Measurements from ENCODE around the gene TRPM2.

TRPM2 gene

DNA sequence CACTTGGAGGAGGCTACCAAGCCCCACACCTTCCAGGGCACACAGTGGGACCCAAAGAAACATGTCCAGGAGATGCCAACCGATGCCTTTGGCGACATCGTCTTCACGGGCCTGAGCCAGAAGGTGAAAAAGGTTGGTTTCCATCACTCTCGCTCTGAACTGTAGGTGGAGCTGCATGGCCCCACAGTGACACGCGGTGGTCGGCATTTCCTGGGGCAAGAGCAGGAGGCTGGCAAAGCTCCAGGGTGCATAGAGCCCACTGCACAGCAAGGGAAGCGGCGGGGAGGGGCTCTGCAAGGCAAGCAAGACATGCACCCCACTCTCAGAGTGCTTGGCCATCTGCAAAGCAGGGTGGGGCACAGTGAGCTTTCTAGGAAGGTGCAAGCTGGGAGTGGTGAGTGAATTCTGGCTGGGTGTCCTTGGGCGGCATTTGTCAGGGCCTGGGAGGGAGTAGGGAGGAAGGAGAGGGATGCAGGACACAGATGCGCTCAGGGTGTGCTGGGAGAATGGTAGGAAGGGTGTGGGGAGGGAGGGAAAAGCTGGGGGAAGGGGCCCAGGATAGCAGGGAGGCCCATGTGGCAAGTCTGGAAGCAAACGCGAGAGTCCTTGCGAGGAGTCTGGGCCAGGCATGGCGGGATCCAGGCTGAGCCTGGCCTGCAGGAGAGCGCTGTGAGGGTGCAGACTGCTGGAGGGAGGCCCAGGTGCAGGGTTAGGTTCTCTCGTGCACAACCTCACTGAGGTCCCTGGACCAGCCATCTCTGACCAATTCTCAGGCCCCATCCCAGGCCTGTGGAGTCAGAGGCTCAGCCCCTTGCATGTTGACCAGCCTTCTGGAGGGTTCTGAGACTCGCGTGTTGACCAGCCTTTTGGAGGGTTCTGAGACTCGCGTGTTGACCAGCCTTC is 11.0 kb downstream of the TRPM2 start:
- H3K36me3 Mint-ChIP-seq: peaks cover 11% of the 10 kb centered on the region
- H3K27me3 Mint-ChIP-seq: peaks cover 4% of the 10 kb centered on the region
- H3K9me3 Mint-ChIP-seq: peaks cover 4% of the 10 kb centered on the region
- H3K4me3 Mint-ChIP-seq: no peak overlapping the region
- H3K4me1 Mint-ChIP-seq: peaks cover 5% of the 10 kb centered on the region
- ATAC-seq (ENCODE audit: low read depth): no peak
- H3K27ac Mint-ChIP-seq: no peak overlapping the region
- DNase-seq (ENCODE audit: low spot score in 2 of 2): no peak

DNA sequence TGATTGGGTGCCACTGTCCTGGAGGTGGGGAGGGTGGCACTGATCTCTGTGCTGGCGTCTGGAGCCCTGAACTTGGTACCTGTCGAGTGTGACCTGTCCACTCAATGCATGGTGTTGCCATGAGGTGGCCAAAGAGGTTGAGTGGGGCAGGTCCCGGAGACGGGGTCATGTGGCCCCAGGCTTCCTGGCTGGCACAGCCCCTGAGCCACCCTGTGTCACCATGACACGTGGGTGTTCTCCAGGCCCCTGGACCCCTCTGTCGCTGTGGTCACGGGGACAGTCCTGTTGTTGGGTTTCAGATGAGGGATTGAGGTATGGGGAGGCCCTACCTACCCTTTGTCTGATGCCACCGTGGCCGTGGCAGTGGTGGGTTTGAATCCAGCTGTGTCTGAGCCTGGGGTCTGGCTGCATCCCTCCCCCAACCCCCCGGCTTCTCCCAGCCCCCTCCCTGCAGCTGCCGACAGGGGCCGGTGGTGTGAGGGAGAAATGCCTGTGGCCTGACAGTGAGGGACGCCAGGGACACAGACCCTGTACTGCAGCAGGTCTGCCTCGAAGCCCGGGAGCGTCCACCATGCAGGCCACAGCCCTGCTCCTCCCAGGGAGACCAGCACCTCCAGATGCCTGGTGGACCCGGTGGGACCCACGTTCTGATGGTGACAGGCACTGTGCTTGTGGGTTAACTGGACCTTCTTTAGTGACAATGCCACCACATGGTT is 12.0 kb downstream of the TRPM2 start:
- H3K4me3 Mint-ChIP-seq: no peak overlapping the region
- no peak for DNase-seq (ENCODE audit: low spot score in 2 of 2)

DNA sequence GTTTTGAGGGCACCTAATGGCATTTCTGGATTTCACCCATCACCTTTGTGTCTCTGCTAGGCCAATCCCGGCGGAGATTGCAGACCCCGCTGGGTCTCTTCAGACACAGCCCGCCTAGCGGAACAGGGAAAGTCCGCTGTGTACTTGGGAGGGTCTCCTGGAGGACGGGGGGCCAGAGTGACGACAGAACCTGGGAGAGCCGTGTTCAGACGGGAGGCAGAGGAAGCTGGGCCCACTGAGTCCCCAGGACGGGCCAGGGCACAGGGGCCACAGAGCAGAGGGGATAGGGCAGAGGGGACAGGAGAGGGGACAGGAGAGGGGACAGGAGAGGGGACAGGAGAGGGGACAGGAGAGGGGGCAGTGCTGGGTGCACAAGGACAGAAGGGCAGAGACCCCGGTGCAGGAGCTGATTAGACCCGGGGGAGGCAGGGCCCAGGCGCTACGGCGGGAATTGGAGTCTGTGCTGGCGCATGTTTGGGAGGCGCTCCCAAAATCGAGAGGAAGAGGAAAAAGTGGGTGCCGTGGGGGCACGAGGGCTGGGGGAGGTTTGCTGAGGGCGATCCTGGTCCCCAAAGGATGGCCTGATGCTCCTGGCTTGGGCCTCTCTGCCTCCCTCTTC is 12.7 kb downstream of the TRPM2 start:
- ATAC-seq (ENCODE audit: low read depth) (no peak), DNase-seq (ENCODE audit: low spot score in 2 of 2) (no peak)
- Mint-ChIP-seq H3K36me3 (peaks cover 11% of the 10 kb centered on the region), H3K27me3 (peaks cover 4% of the 10 kb centered on the region), H3K27ac (no peak overlapping the region), H3K4me3 (no peak overlapping the region), H3K4me1 (peaks cover 2% of the 10 kb centered on the region), H3K9me3 (peaks cover 4% of the 10 kb centered on the region)

More for the DNA sequence above, 12.0 kb downstream of the TRPM2 start:
- ATAC-seq (ENCODE audit: low read depth): no peak
- Mint-ChIP-seq H3K4me1 (peaks cover 5% of the 10 kb centered on the region), H3K27ac (no peak overlapping the region), H3K27me3 (peaks cover 4% of the 10 kb centered on the region), H3K36me3 (peaks cover 11% of the 10 kb centered on the region), H3K9me3 (peaks cover 4% of the 10 kb centered on the region)

DNA sequence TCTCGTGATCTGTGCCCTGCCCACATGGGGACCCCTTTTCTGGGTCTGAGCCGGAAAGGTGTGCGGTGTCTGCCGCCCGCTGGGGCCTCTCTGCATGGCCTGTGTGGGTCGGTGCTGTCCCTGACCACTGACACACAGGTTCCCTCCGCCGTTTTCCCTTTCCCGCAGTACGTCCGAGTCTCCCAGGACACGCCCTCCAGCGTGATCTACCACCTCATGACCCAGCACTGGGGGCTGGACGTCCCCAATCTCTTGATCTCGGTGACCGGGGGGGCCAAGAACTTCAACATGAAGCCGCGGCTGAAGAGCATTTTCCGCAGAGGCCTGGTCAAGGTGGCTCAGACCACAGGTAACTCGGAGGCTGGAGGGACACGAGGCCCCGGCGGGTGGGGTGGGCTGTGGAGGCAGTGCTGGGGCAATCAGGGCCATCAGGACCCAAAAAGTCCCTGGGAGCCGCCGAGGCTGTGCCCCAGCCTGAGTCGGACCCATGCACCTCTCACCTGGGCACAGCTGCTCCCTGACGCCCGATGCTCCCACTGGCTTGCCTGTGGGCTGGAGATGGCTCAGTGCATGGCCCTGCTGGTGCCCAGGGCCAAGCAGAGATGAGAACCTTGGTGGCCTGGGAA is 13.3 kb downstream of the TRPM2 start:
- no peak for DNase-seq (ENCODE audit: low spot score in 2 of 2)
- ATAC-seq (ENCODE audit: low read depth): no peak

DNA sequence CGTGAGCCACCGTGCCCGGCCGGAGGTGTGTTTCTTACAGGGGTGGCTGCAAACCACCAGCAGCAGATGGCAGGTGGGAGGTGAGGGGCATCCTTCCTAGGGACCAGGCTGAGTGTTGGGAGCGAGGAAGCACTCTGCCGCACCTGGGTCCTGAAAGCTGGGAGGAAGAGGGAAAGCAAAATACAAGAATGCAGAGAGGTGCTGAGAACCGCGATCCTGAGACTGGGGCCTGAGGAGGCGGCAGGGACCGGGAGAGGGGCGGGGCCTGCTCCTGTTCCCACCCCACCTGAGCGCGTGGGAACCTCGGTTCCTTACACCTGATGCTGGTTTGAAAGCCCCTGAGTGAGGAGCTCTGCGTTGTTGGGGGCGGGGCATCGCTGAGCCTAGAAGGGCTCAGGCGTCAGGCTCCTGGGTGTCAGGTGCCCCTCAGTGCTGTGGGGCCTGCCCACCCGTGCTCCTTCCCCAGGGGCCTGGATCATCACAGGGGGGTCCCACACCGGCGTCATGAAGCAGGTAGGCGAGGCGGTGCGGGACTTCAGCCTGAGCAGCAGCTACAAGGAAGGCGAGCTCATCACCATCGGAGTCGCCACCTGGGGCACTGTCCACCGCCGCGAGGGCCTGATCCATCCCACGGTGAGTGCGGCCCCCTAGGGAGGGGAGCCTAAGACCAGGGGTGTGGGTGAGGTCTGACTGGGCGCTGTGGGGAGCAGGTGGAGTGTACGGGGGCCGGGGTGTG is 15.5 kb downstream of the TRPM2 start:
- Mint-ChIP-seq H3K9me3 (peaks cover 2% of the 10 kb centered on the region), H3K4me1 (peaks cover 2% of the 10 kb centered on the region), H3K27ac (no peak overlapping the region), H3K27me3 (peaks cover 4% of the 10 kb centered on the region), H3K4me3 (peak overlapping the region; percentile 50), H3K36me3 (peaks cover 9% of the 10 kb centered on the region)
- no peak for DNase-seq (ENCODE audit: low spot score in 2 of 2)
- ATAC-seq (ENCODE audit: low read depth): no peak

More for the DNA sequence above, 13.3 kb downstream of the TRPM2 start:
- Mint-ChIP-seq H3K27me3 (peaks cover 4% of the 10 kb centered on the region), H3K9me3 (peaks cover 6% of the 10 kb centered on the region), H3K4me3 (no peak overlapping the region), H3K27ac (no peak overlapping the region), H3K36me3 (peaks cover 13% of the 10 kb centered on the region), H3K4me1 (peaks cover 2% of the 10 kb centered on the region)

DNA sequence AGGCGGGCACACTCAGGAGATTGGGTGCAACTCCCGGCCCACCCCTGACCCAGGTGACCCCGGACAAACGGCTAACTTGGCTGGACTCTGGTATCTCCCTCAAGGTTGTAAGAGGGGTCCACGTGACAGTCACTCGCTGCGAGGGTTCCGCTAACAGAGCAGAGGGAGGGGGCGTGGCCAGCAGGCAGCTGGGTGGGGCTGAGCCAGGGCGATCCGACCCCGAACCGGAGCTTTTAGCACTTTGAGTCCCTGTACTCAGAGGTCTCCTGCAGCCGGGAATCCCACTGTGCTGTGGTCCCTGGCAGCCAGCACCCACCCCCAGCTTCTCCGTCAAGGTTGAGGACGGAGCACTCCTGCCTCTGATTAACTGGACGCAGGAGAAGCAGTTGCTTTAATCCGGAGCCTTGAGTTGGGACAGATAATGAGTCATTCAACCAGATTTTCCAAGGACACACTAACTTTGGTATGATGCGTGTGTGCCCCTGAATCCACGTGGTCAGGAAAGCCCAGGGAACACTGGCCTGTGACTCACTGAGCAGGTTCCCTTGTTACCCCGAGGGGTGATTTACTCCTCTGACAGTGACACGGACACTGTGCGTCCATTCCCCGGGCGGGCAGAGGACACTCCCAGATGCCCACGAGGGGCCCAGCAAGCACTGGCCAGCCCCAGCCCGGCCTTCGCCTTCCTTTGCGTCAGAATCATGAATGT is 16.8 kb downstream of the TRPM2 start:
- no peak overlapping the region for H3K27ac Mint-ChIP-seq

DNA sequence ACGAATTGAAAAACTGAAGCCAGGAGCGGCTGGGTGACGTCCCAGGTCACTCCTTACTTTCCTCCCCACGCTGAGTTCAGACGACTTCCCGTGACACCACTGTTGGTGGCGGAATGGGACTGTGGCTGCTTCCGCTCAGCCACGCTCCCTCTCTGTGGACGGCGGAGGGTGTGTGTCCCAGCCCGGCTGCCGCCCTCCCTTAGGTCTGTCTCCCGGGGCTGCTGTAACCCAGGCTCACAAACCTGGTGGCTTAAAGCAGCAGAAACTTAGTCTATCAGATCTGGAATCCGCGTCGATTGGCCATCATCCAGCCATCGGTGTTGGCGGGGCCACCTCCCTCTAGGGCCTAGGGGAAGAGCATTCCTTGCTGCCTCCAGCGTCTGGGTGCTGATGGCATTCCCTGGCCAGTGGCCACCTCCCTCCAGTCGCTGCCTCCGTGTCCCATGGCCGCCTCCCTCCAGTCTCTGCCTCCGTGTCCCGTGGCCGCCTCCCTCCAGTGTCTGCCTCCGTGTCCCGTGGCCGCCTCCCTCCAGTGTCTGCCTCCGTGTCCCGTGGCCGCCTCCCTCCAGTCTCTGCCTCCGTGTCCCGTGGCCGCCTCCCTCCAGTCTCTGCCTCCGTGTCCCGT is 17.5 kb downstream of the TRPM2 start:
- Mint-ChIP-seq H3K9me3 (peaks cover 7% of the 10 kb centered on the region), H3K4me1 (peaks cover 14% of the 10 kb centered on the region), H3K27me3 (peaks cover 4% of the 10 kb centered on the region), H3K36me3 (peaks cover 14% of the 10 kb centered on the region), H3K27ac (no peak overlapping the region), H3K4me3 (no peak overlapping the region)
- ATAC-seq (ENCODE audit: low read depth) (no peak), DNase-seq (ENCODE audit: low spot score in 2 of 2) (no peak)

More for the DNA sequence above, 16.8 kb downstream of the TRPM2 start:
- DNase-seq (ENCODE audit: low spot score in 2 of 2) (no peak), ATAC-seq (ENCODE audit: low read depth) (no peak)
- Mint-ChIP-seq H3K4me1 (peaks cover 7% of the 10 kb centered on the region), H3K9me3 (peaks cover 4% of the 10 kb centered on the region), H3K27me3 (peaks cover 4% of the 10 kb centered on the region), H3K4me3 (no peak overlapping the region), H3K36me3 (peaks cover 11% of the 10 kb centered on the region)

DNA sequence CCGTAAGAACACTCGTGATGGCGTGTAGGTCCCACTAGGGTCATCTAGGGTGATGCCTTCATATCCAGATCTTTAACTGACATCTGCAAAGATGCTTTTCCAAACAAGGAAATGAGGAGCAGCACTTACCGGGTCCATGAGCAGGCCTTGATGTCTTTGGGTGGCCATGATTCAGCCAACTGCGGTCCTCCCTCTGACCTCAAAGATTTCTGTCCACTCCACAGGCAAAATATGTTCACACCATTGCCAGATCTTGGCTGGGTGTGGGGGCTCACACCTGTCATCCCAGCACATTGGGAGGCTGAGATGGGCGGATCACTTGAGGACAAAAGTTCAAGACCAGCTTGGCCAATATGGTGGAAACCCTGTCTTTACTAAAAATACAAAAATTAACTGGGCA is 18.2 kb downstream of the TRPM2 start:
- H3K27me3 Mint-ChIP-seq: peaks cover 4% of the 10 kb centered on the region
- peaks cover 12% of the 10 kb centered on the region for H3K36me3 Mint-ChIP-seq
- H3K4me1 Mint-ChIP-seq: peaks cover 14% of the 10 kb centered on the region
- H3K4me3 Mint-ChIP-seq: no peak overlapping the region
- peaks cover 7% of the 10 kb centered on the region for H3K9me3 Mint-ChIP-seq
- H3K27ac Mint-ChIP-seq: no peak overlapping the region
- no peak for DNase-seq (ENCODE audit: low spot score in 2 of 2)
- ATAC-seq (ENCODE audit: low read depth): no peak

DNA sequence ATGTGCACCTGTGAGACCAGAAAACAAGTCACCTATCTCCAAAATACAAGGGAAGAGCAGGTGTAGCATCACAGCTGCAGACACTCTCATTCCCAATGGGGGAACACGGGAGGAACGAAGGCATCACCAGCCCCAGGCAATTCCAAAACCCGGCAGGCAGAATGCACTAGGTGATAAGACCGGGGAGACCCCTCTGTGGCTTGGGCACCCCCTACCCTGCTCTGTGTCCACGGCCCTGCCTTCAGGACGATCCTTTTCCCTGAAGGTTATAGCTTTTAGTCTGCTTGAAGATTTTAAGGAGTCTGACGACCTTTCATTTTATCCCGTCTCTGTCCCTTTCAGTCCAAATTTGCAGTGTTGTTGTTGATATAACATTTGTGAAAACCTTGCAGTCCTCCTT is 19.2 kb downstream of the TRPM2 start:
- no peak overlapping the region for H3K27ac Mint-ChIP-seq
- H3K9me3 Mint-ChIP-seq: peaks cover 7% of the 10 kb centered on the region
- peaks cover 11% of the 10 kb centered on the region for H3K36me3 Mint-ChIP-seq
- peaks cover 20% of the 10 kb centered on the region for H3K4me1 Mint-ChIP-seq
- peaks cover 4% of the 10 kb centered on the region for H3K27me3 Mint-ChIP-seq
- DNase-seq (ENCODE audit: low spot score in 2 of 2) (no peak), ATAC-seq (ENCODE audit: low read depth) (no peak)
- H3K4me3 Mint-ChIP-seq: no peak overlapping the region

DNA sequence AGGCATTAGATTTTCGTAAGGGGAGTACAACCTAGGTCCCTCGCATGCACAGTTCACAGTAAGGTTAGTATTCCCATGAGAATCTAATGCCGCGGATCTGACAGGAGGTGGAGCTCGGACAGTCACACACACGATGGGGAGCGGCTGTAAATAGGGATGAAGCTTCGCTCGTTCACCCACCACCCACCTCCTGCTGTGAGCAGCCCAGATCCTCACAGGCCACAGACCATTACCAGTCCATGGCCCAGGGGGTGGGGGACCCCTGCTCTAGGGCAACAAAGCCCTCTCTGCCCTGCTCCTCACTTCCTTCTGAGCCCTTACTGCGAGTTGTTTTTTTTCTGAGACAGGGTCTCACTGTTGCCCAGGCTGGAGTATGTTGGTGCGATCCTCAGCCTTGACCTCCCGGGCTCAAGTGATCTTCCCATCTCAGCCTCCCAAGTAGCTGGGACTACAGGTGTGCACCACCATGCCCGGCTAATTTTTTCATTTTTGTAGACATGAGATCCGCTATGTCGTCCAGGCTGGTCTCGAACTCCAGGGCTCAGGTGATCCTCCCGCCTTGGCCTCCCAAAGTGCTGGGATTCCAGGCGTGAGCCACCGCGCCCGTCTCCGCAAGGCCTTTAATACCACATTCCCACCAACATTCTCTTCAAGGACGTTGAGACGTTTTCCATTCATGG is 21.3 kb downstream of the TRPM2 start:
- Mint-ChIP-seq H3K4me1 (peaks cover 18% of the 10 kb centered on the region), H3K9me3 (peaks cover 7% of the 10 kb centered on the region), H3K27ac (peak overlapping the region; percentile 12), H3K4me3 (no peak overlapping the region), H3K27me3 (no peaks in the 10 kb centered on the region), H3K36me3 (peaks cover 7% of the 10 kb centered on the region)
- ATAC-seq (ENCODE audit: low read depth) (no peak), DNase-seq (ENCODE audit: low spot score in 2 of 2) (no peak)

DNA sequence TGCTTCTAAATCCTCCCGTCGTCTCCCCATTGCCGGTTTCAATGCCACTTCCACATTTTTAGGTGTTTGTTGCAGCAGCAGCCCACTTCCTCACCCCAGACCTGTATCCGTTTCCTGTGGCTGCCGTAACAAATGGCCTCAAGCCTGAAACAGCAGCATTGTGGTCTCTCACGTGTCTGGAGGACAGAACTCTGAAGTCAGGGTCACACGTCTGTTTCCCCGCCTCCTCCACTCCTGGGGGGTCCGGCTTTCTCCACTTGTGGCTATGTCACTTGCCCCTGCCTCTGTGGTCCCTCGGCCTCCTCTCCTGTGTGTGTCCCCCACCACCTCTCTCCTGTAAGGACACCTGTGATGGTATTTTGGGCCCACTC is 21.8 kb downstream of the TRPM2 start:
- H3K36me3 Mint-ChIP-seq: peaks cover 7% of the 10 kb centered on the region
- peaks cover 7% of the 10 kb centered on the region for H3K9me3 Mint-ChIP-seq
- peak overlapping the region; percentile 12 for H3K27ac Mint-ChIP-seq
- peaks cover 18% of the 10 kb centered on the region for H3K4me1 Mint-ChIP-seq
- H3K4me3 Mint-ChIP-seq: peak overlapping the region; percentile 0
- ATAC-seq (ENCODE audit: low read depth): peak; percentile 90
- H3K27me3 Mint-ChIP-seq: no peaks in the 10 kb centered on the region
- peak in 1 of 2 donors; percentile 20 for DNase-seq (ENCODE audit: low spot score in 2 of 2)

DNA sequence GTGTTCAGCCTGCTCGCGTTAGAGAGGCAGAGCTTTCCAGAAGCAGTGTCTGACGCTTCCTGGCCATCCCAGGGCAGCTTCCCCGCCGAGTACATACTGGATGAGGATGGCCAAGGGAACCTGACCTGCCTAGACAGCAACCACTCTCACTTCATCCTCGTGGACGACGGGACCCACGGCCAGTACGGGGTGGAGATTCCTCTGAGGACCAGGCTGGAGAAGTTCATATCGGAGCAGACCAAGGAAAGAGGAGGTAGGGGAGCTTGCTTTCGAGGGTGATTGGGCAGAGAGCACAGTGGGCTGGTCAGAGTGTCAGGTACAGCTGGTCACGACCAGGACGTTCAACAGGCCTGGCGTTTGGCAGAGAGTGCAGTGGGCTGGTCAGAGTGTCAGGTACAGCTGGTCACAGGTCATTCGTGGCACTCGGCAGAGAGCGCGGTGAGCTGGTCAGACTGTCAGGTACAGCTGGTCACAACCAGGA is 22.4 kb downstream of the TRPM2 start:
- H3K27me3 Mint-ChIP-seq: no peaks in the 10 kb centered on the region
- peaks cover 18% of the 10 kb centered on the region for H3K4me1 Mint-ChIP-seq
- peaks cover 7% of the 10 kb centered on the region for H3K9me3 Mint-ChIP-seq
- H3K4me3 Mint-ChIP-seq: no peak overlapping the region
- peaks cover 8% of the 10 kb centered on the region for H3K36me3 Mint-ChIP-seq
- H3K27ac Mint-ChIP-seq: peak overlapping the region; percentile 12
- no peak for ATAC-seq (ENCODE audit: low read depth)
- no peak for DNase-seq (ENCODE audit: low spot score in 2 of 2)
